Keratinocyte (primary cell): Measurements from ENCODE around the gene STX18. TPM values are rescaled to one million over a fixed set of nuclear protein-coding genes. Genes with fewer than 3 reads are reported as not detected.

ENCODE experiments used
- DNase-seq: peaks from one replicate; pipeline ENCODE4 v3.0.0-alpha.2; 2011; ENCODE audit warnings: low read depth, missing footprints, low spot score
- FAIRE-seq: peaks from 2 replicates; lab custom pipeline; 2011; peaks lifted over from hg19 to GRCh38; lab: Jason Lieb, UNC
- H2AFZ ChIP-seq: 2 replicates; pipeline ENCODE4 v1.6.0; 2012; ENCODE audit warnings: low read length, control low read depth, inconsistent platforms; ENCODE audit not compliant: control insufficient read depth
- H3K27ac ChIP-seq: 2 replicates; pipeline ENCODE4 v1.5.1; 2011; ENCODE audit warnings: low read length; ENCODE audit not compliant: control insufficient read depth, insufficient read depth
- H3K27me3 ChIP-seq: 3 replicates; pipeline ENCODE4 v1.6.0; 2011; ENCODE audit warnings: low read length; ENCODE audit not compliant: control insufficient read depth, insufficient read depth; ENCODE audit errors: extremely low read depth
- H3K36me3 ChIP-seq, 2 experiments: 2 replicates in 1 of 2; 3 replicates in 1 of 2; pipeline ENCODE4 v1.5.1; 2011; ENCODE audit warnings: low read length in 2 of 2, mild to moderate bottlenecking in 1 of 2; ENCODE audit not compliant: control insufficient read depth in 2 of 2, insufficient read depth in 2 of 2; ENCODE audit errors: extremely low read depth in 1 of 2
- H3K4me1 ChIP-seq: 3 replicates; pipeline ENCODE4 v1.5.1; 2011; ENCODE audit warnings: low read length; ENCODE audit not compliant: control insufficient read depth, insufficient read depth; ENCODE audit errors: extremely low read depth
- H3K4me2 ChIP-seq: 3 replicates; pipeline ENCODE4 v1.6.0; 2011; ENCODE audit warnings: low read depth, low read length; ENCODE audit not compliant: control insufficient read depth, insufficient read depth; ENCODE audit errors: extremely low read depth
- H3K4me3 ChIP-seq, 3 experiments: fragments of 200-600 bp in 1 of 3; sonication (generic) in 1 of 3; 2 replicates in 2 of 3; 3 replicates in 1 of 3; pipeline ENCODE4 v1.5.1; 2011 to 2016; ENCODE audit warnings: low read length in 3 of 3, mild to moderate bottlenecking in 3 of 3, control low read depth in 2 of 3, inconsistent platforms in 1 of 3, low read depth in 1 of 3, mixed read lengths in 1 of 3, mixed run types in 1 of 3, moderate library complexity in 1 of 3; ENCODE audit not compliant: control insufficient read depth in 2 of 3, insufficient read depth in 2 of 3; ENCODE audit errors: extremely low read depth in 1 of 3
- H3K79me2 ChIP-seq: 2 replicates; pipeline ENCODE4 v1.6.0; 2012; ENCODE audit warnings: low read length; ENCODE audit not compliant: control insufficient read depth, insufficient read depth
- H3K9ac ChIP-seq: 3 replicates; pipeline ENCODE4 v1.6.0; 2011; ENCODE audit warnings: low read length; ENCODE audit not compliant: control insufficient read depth, insufficient read depth; ENCODE audit errors: extremely low read depth
- H3K9me1 ChIP-seq: 3 replicates; pipeline ENCODE4 v1.6.0; 2011; ENCODE audit warnings: low read length; ENCODE audit not compliant: control insufficient read depth, insufficient read depth; ENCODE audit errors: extremely low read depth
- H3K9me3 ChIP-seq: 2 replicates; pipeline ENCODE4 v1.5.1; 2012; ENCODE audit warnings: low read depth, low read length; ENCODE audit not compliant: control insufficient read depth
- H4K20me1 ChIP-seq: 3 replicates; pipeline ENCODE4 v1.6.0; 2011; ENCODE audit warnings: low read length; ENCODE audit not compliant: control insufficient read depth, insufficient read depth; ENCODE audit errors: extremely low read depth
- EZH2 ChIP-seq: IDR thresholded peaks from one replicate; pipeline ENCODE4 v1.6.1; 2012; ENCODE audit warnings: inconsistent platforms, mild to moderate bottlenecking, low read length, moderate library complexity
- dilution Hi-C: fragments of 300-500 bp; cut with MboI; formaldehyde crosslinking; loops from one replicate; pipeline ENCODE4 v1.7.0; 2020; ENCODE audit warnings: low sequenced_read_pairs; ENCODE audit not compliant: extremely low pct_ligation_motif_present
- polyA plus RNA-seq, 5 experiments: library from polyadenylated mRNA; depleted of rRNA in 3 of 5; stranded (reverse) in 3 of 5; stranded (forward) in 1 of 5; unstranded in 1 of 5; fragments of >200 nt; gene quantifications; 1 replicate in 1 of 5; 2 replicates in 3 of 5; 3 replicates in 1 of 5; pipeline versions ENCODE4 v1.2.1 to v1.2.3, GENCODE V29; 2011 to 2012; ENCODE audit warnings: missing spikeins in 2 of 5, low read depth in 1 of 5, low replicate concordance in 1 of 5
- TF ChIP-seq, protein P1 (sequence below), 3 experiments: IDR thresholded peaks in 1 of 3; conservative IDR thresholded peaks in 1 of 3; optimal IDR thresholded peaks in 1 of 3; 2 replicates in 2 of 3; 3 replicates in 1 of 3; pipeline versions ENCODE3 to v1.5.1; 2011; ENCODE audit warnings: low read length in 3 of 3, mild to moderate bottlenecking in 3 of 3, moderate library complexity in 2 of 3, control low read depth in 1 of 3, inconsistent platforms in 1 of 3; ENCODE audit not compliant: insufficient read depth in 2 of 3; ENCODE audit errors: extremely low read depth in 1 of 3

Gene STX18
- polyA plus RNA-seq, 1 donor (not counting 4 experiments of a cell fraction or from before 2014, with no cell fraction given), result 21.6 TPM

DNA sequence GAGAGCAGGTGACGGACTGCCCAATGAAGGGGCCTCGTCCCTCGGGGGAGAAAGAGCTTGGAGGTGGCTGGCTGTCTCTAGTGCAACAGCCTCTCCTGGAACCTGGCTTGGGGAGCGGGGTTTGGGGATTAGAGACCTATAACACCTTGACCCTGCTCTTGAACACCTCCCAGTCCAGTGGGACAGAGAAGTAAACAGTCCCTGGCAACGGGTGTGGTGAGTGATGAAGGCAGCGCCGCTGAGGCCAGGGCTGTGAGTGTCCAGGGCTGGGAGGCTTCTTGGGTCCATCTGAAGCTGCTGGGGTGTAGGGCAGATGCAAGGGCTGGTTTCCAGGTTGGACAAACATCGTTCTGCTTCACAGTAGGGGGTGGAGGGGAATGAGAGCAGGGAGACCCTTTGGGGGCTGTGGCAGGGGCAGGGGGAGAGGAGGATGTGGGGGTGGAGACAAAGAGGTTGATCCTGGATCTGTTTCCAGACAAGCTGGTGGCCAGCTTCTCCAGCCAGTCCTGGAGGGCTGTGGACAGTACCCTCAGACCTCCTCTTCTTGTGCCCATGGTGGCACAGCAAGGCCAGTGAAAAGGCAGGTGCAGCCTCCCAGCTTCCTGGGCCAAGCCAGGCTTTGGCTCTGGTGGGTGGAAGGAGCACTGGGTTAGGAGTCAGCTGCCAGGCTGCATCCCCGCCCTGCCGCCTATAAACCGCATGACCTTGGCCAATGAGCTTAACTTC is 151.2 kb downstream of the STX18 start:
- no peak for DNase-seq
- dilution Hi-C loops, result no loop called here
- no peak for FAIRE-seq
- H3K4me3 ChIP-seq, result no peak overlapping the region
- peaks cover 3% of the 10 kb centered on the region for H4K20me1 ChIP-seq
- no peak overlapping the region for H3K27ac ChIP-seq
- H3K9ac ChIP-seq, result no peak overlapping the region
- no peaks in the 10 kb centered on the region for H3K79me2 ChIP-seq
- peaks cover 7 to 8% of the 10 kb centered on the region in 2 experiments for H3K36me3 ChIP-seq
- H3K4me2 ChIP-seq, result no peak overlapping the region
- no peaks in the 10 kb centered on the region for H3K9me3 ChIP-seq
- no peak for TF ChIP-seq EZH2
- TF ChIP-seq, protein P1, sequence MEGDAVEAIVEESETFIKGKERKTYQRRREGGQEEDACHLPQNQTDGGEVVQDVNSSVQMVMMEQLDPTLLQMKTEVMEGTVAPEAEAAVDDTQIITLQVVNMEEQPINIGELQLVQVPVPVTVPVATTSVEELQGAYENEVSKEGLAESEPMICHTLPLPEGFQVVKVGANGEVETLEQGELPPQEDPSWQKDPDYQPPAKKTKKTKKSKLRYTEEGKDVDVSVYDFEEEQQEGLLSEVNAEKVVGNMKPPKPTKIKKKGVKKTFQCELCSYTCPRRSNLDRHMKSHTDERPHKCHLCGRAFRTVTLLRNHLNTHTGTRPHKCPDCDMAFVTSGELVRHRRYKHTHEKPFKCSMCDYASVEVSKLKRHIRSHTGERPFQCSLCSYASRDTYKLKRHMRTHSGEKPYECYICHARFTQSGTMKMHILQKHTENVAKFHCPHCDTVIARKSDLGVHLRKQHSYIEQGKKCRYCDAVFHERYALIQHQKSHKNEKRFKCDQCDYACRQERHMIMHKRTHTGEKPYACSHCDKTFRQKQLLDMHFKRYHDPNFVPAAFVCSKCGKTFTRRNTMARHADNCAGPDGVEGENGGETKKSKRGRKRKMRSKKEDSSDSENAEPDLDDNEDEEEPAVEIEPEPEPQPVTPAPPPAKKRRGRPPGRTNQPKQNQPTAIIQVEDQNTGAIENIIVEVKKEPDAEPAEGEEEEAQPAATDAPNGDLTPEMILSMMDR (optimal IDR thresholded peaks at IDR 0.05 in 1 of 3, IDR thresholded peaks at IDR 0.05 in 1 of 3, conservative IDR thresholded peaks at IDR 0.05 in 1 of 3; ENCODE audit: extremely low read depth in 1 of 3, insufficient read depth in 2 of 3, low read length in 3 of 3), result no peak
- H3K27me3 ChIP-seq, result peaks cover 6% of the 10 kb centered on the region
- H2AFZ ChIP-seq, result no peak overlapping the region
- H3K9me1 ChIP-seq, result no peaks in the 10 kb centered on the region
- H3K4me1 ChIP-seq, result peaks cover 49% of the 10 kb centered on the region

DNA sequence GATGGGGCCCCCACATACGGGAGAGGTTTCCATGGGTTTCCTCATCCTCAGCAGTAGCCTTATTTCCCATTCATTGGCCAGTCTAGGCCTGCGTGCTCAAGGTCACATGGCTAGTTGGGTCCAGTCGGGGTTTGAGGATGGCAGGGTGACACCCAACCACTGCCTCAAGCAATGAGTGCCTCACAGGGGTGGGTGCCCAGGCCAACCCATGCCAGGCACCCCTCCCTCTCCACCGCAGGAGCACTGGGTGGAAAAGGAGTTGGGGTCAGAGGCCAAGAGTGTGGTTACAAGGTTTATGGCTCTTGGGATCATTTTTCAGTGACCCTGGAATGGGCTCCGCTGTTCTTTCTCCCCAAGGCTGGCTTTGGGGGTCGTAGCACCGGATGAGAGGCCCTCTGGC is 151.8 kb downstream of the STX18 start:
- H3K9me3 ChIP-seq, result no peaks in the 10 kb centered on the region
- H3K4me2 ChIP-seq, result no peak overlapping the region
- H3K4me1 ChIP-seq, result peaks cover 43% of the 10 kb centered on the region
- peaks cover 2 to 8% of the 10 kb centered on the region in 2 experiments for H3K36me3 ChIP-seq
- dilution Hi-C loops, result no loop called here
- no peak overlapping the region for H3K4me3 ChIP-seq
- no peak overlapping the region for H2AFZ ChIP-seq
- H3K9me1 ChIP-seq, result no peaks in the 10 kb centered on the region
- peaks cover 8% of the 10 kb centered on the region for H3K27me3 ChIP-seq
- peaks cover 3% of the 10 kb centered on the region for H4K20me1 ChIP-seq
- H3K9ac ChIP-seq, result no peak overlapping the region
- H3K27ac ChIP-seq, result no peak overlapping the region
- no peak for TF ChIP-seq EZH2
- TF ChIP-seq, protein P1 (optimal IDR thresholded peaks at IDR 0.05 in 1 of 3, IDR thresholded peaks at IDR 0.05 in 1 of 3, conservative IDR thresholded peaks at IDR 0.05 in 1 of 3; ENCODE audit: extremely low read depth in 1 of 3, insufficient read depth in 2 of 3, low read length in 3 of 3), result no peak
- no peak for DNase-seq
- no peaks in the 10 kb centered on the region for H3K79me2 ChIP-seq
- no peak for FAIRE-seq
